K562 (cell line): ENCODE data around the gene MYCL. TPM values are rescaled to one million over a fixed set of nuclear protein-coding genes. Genes with fewer than 3 reads are reported as not detected.
A peak's percentile ranks its signal among the peaks of the same experiment; 100 is the strongest.

Experiments
- ATF7 ChIP-seq: fragments of 450-650 bp; IDR thresholded peaks from 2 replicates; pipeline ENCODE4 v1.7.1; 2014; ENCODE audit warnings: mild to moderate bottlenecking, moderate library complexity
- CTCF ChIP-seq, 3 experiments: IDR thresholded peaks in 2 of 3; conservative IDR thresholded peaks in 1 of 3; 2 replicates each; pipeline ENCODE4 v1.5.1; 2011 to 2012; ENCODE audit warnings: low read length in 3 of 3, mild to moderate bottlenecking in 3 of 3, control low read depth in 2 of 3, improper control_type of control experiment in 1 of 3, inconsistent platforms in 1 of 3, low read depth in 1 of 3, mixed read lengths in 1 of 3, moderate library complexity in 1 of 3; ENCODE audit not compliant: insufficient read depth in 2 of 3
- E4F1 ChIP-seq: fragments of 250-450 bp; sonication (Bioruptor Pico); IDR thresholded peaks from 2 replicates; pipeline ENCODE4 v1.5.0; 2021; ENCODE audit warnings: mild to moderate bottlenecking, borderline replicate concordance
- ELF4 ChIP-seq: fragments of 450-650 bp; formaldehyde crosslinking; IDR thresholded peaks from 2 replicates; pipeline ENCODE4 v1.4.0; 2022; ENCODE audit warnings: missing genetic modification characterization
- LEF1 ChIP-seq: fragments of 450-650 bp; IDR thresholded peaks from 2 replicates; pipeline ENCODE4 v1.6.1; 2016; ENCODE audit warnings: mild to moderate bottlenecking
- MLLT1 ChIP-seq, 2 experiments: fragments of 450-650 bp; IDR thresholded peaks; 2 replicates each; pipeline ENCODE4 v1.6.1; 2016
- RAD21 ChIP-seq, 2 experiments: fragments of 250-450 bp in 1 of 2; fragments of 450-650 bp in 1 of 2; sonication (Bioruptor Pico) in 1 of 2; formaldehyde crosslinking in 1 of 2; IDR thresholded peaks in 1 of 2; conservative IDR thresholded peaks in 1 of 2; 2 replicates each; pipeline versions ENCODE4 v1.4.0 to v1.8.0; 2020 to 2022; ENCODE audit warnings: mild to moderate bottlenecking in 2 of 2, moderate library complexity in 1 of 2
- REST ChIP-seq, 2 experiments: fragments of 450-650 bp; formaldehyde crosslinking in 1 of 2; IDR thresholded peaks; 2 replicates each; pipeline versions ENCODE4 v1.4.0 to v1.6.1; 2014 to 2020; ENCODE audit warnings: mild to moderate bottlenecking in 2 of 2, borderline replicate concordance in 1 of 2, low read depth in 1 of 2
- SIRT6 ChIP-seq: IDR thresholded peaks from one replicate; pipeline ENCODE4 v1.6.1; 2012; ENCODE audit warnings: low read depth, mild to moderate bottlenecking, control low read depth, inconsistent platforms, low read length, moderate library complexity
- TAF1 ChIP-seq: IDR thresholded peaks from 2 replicates; pipeline ENCODE4 v1.6.1; 2011; ENCODE audit warnings: mild to moderate bottlenecking, low read length, moderate library complexity; ENCODE audit not compliant: insufficient read depth, control insufficient read depth, severe bottlenecking; ENCODE audit errors: extremely low read depth
- ZNF57 ChIP-seq: fragments of 450-650 bp; formaldehyde crosslinking; IDR thresholded peaks from 2 replicates; pipeline ENCODE4 v1.4.0; 2020; ENCODE audit warnings: mild to moderate bottlenecking, moderate library complexity
- polyA plus RNA-seq, 8 experiments: library from polyadenylated mRNA; depleted of rRNA in 4 of 8; stranded (reverse) in 5 of 8; unstranded in 3 of 8; fragments of >200 nt; fragmentation: Nextera tagmentation in 2 of 8; fragmentation: Illumina TruSeq in 1 of 8; extraction: Ambion mirVana in 2 of 8; extraction: Trizol in 1 of 8; gene quantifications; 2 replicates each; pipeline versions ENCODE4 v1.2.1 to v1.2.3, GENCODE V29; 2011 to 2014; ENCODE audit warnings: inconsistent platforms in 1 of 8, missing spikeins in 1 of 8
- total RNA-seq, 7 experiments: library from RNA; depleted of rRNA in 6 of 7; stranded (reverse); fragments of >200 nt in 6 of 7; fragmentation: Illumina TruSeq in 2 of 7; extraction: Trizol in 2 of 7; gene quantifications; 2 replicates each; pipeline versions ENCODE4 v1.2.1 to v1.2.3, GENCODE V29; 2011 to 2021; ENCODE audit warnings: low replicate concordance in 1 of 7

Gene MYCL
- total and polyA plus RNA-seq, 9 of the 15 experiments (the other 6 are each of a cell fraction or from before 2014, with no cell fraction given) = 3.5 to 22.0 (median 12.8) TPM

GRCh38 chr1:39919545-39919944 lies 17.8 kb upstream of the MYCL start (continued):
- TF ChIP-seq E4F1 (CRISPR knock-in tag) = no peak
- no peak for TF ChIP-seq SIRT6
- TF ChIP-seq MLLT1 (IDR thresholded peaks at IDR 0.05) = no peak
- TF ChIP-seq REST (IDR thresholded peaks at IDR 0.05; ENCODE audit: borderline replicate concordance) = peak; percentile 87
- no peak for TF ChIP-seq REST (CRISPR knock-in tag; IDR thresholded peaks at IDR 0.05; ENCODE audit: low read depth)
- TF ChIP-seq ATF7 = 0 out of 2 replicates have a peak, but pooled peaks have one; percentile 16
- TF ChIP-seq TAF1 = no peak
- no peak for TF ChIP-seq ELF4
- peak; percentile 93 to 94 for TF ChIP-seq RAD21 (CRISPR knock-in tag; conservative IDR thresholded peaks at IDR 0.05 in 1 of 2, IDR thresholded peaks at IDR 0.05 in 1 of 2)
- TF ChIP-seq LEF1 = no peak
- peak; percentile 86 to 93 (median 90) for TF ChIP-seq CTCF (IDR thresholded peaks at IDR 0.05 in 2 of 3, conservative IDR thresholded peaks at IDR 0.05 in 1 of 3; ENCODE audit: insufficient read depth in 2 of 3, low read depth in 1 of 3, low read length in 3 of 3)
- TF ChIP-seq ZNF57 (CRISPR knock-in tag) = no peak
